Measurements from ENCODE around the gene RAVER1. TPM values are rescaled to one million over a fixed set of nuclear protein-coding genes. Genes with fewer than 3 reads are reported as not detected.

The RAVER1 gene
- total and polyA plus RNA-seq, 9 of the 15 experiments (the other 6 are each of a cell fraction or from before 2014, with no cell fraction given) = 0.06 to 113 (median 7.0) TPM

- TF ChIP-seq ZNF347 (CRISPR knock-in tag; IDR thresholded peaks at IDR 0.05; ENCODE audit: low read depth) (no peak), SMARCC2 (IDR thresholded peaks at IDR 0.05; ENCODE audit: low read depth) (no peak), ZC3H8 (IDR thresholded peaks at IDR 0.05) (no peak), SAFB (IDR thresholded peaks at IDR 0.05; ENCODE audit: borderline replicate concordance, low read depth, low read length) (no peak), VEZF1 (CRISPR knock-in tag; IDR thresholded peaks at IDR 0.05) (no peak), MAFK (IDR thresholded peaks at IDR 0.05; ENCODE audit: low read length) (no peak), NFIC (IDR thresholded peaks at IDR 0.05) (peak; percentile 64), HIVEP1 (CRISPR knock-in tag; IDR thresholded peaks at IDR 0.05) (no peak), E4F1 (CRISPR knock-in tag; IDR thresholded peaks at IDR 0.05; ENCODE audit: borderline replicate concordance) (no peak), BCL6 (CRISPR knock-in tag; IDR thresholded peaks at IDR 0.05) (no peak), NFYB (IDR thresholded peaks at IDR 0.05; ENCODE audit: extremely low read depth, insufficient read length) (no peak), ETS2 (tag; IDR thresholded peaks at IDR 0.05; ENCODE audit: borderline replicate concordance, poor library complexity, severe bottlenecking) (no peak), NELFE (IDR thresholded peaks at IDR 0.05; ENCODE audit: insufficient read depth, insufficient read length) (no peak), FOXM1 (IDR thresholded peaks at IDR 0.05; ENCODE audit: low read depth) (no peak), FOXM1 (CRISPR knock-in tag; IDR thresholded peaks at IDR 0.05; ENCODE audit: low read depth) (no peak), TOE1 (IDR thresholded peaks at IDR 0.05; ENCODE audit: borderline replicate concordance) (peak; percentile 61; the same call in 1 of the 2 replicates), TOE1 (CRISPR knock-in tag; IDR thresholded peaks at IDR 0.05; ENCODE audit: borderline replicate concordance, low read depth) (no peak), ZNF696 (CRISPR knock-in tag; conservative IDR thresholded peaks at IDR 0.05) (no peak), CREB1 (IDR thresholded peaks at IDR 0.05) (no peak), CREB1 (CRISPR knock-in tag; IDR thresholded peaks at IDR 0.05) (no peak), ZBTB1 (CRISPR knock-in tag; IDR thresholded peaks at IDR 0.05; ENCODE audit: borderline replicate concordance, low read depth) (no peak), ZFP30 (CRISPR knock-in tag; IDR thresholded peaks at IDR 0.05; ENCODE audit: borderline replicate concordance) (no peak), ZNF639 (CRISPR knock-in tag; conservative IDR thresholded peaks at IDR 0.05 in 1 of 2, IDR thresholded peaks at IDR 0.05 in 1 of 2) (no peak), SETDB1 (IDR thresholded peaks at IDR 0.05; ENCODE audit: low read length) (no peak)
Observed at GRCh38 chr19:10292789-10293636, 40.3 kb downstream of the RAVER1 start (continued).

Data from K562 (cell line).